HK-2 (cell line): ENCODE measurements around the gene SNRNP200.
"Not testable (repeated sequence)": the region's sequence is repeated elsewhere in the genome, so short reads cannot be mapped to it uniquely, and the experiment has no call there.

Source experiments
- DNase-seq: peaks from one replicate; pipeline ENCODE4 v3.0.0-alpha.2; 2018; ENCODE audit not compliant: unreplicated experiment

The SNRNP200 gene

DNA sequence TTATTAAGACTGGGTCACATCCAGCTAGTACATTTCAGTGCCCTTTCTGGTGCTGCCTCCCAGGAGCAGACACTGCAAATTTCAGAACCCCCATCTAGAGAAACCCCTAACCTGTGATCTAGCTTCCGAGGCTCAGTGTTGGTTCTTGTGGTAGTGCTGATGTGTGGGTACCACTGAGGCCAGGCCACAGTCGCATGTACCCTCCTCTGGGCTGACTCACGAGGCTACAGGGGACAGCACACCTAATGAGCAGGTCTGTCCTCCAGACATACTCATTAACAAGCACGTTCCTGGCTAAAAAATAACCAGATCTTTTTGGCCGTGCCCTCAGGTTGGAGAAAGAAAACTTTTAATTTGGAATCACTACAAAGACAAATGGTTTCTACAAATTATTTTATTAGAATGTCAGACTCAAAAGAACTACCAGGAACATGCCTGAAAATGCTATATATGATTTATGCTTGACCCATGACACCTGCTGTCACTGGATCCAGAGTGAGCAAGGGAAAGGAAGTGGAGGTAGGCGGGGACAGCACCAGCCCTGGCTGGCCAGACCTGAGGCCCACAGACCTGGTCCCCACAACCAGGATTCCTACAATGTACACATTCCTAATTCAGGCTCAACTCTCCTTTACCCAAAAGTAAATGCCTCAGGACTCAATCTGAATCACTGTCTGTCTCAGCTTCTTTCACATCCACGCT lies 30.8 kb downstream of the SNRNP200 start:
- DNase-seq = no peak

DNA sequence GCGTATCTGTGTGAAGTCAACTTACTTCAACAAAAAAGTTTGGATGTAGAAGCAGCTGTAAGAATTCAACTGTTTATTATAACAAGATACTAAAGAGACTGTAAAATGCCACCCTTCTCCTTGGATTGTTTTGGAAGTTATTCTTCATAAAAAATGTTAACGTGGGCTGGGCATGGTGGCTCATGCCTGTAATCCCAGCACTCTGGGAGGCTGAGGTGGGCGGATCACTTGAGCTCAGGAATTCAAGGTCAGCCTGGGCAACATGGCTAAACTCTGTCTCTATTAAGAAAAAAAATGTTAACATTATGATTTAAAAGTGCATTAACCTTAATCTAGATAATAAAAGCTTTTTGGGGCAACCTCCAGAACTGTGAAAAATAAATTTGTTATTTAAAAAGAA lies 31.6 kb downstream of the SNRNP200 start:
- no peak for DNase-seq

DNA sequence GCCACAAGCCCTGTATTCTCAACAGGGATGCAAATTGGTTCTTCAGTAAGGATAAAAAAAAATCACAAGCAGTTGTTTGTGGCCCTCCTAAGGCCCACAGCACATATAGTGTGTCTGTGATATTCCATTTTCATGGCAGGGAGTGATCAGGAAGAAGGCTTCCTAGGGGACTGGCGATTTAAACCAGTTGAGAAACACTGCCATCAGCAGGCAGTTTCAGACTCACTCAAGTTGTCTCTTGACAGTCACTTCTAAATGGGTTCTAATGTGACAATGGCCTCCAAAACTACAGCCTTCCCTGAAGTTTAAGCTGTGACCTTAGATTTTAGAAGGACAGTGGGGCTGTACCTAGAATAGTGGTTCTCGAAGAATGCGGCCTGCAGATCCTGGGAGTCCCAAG lies 33.4 kb downstream of the SNRNP200 start:
- no peak for DNase-seq

DNA sequence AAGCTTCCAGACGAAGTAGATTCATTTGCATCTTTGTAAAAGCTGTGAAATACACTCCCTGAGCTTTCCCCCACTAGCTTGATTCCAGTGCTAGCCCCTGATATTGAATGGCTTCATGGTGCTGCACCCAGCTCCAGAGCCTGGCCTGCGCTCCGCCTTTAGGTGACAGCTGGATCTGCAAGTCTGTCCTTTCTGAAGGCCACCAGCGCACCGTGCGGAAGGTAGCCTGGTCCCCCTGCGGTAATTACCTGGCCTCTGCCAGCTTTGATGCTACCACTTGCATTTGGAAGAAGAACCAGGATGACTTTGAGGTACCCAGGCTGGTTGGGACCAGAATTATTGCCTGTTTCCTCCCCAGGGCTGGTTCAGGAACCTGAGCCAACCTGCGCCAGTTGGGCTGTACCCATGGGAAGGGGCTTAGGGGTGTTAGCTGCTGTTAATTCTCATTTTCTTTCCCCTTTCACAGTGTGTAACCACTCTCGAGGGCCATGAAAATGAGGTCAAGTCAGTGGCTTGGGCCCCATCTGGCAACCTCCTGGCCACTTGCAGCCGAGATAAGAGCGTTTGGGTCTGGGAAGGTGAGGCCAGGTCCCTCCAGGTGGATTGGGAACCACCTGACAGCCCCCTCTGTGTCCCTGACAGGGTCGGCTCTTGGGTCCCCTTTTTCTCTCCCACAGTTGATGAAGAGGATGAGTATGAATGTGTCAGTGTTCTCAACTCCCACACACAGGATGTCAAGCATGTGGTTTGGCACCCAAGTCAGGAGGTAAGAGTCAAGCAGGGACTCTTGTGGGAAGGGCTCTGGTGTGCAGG lies 38.0 kb downstream of the SNRNP200 start:
- DNase-seq = peak; percentile 39

DNA sequence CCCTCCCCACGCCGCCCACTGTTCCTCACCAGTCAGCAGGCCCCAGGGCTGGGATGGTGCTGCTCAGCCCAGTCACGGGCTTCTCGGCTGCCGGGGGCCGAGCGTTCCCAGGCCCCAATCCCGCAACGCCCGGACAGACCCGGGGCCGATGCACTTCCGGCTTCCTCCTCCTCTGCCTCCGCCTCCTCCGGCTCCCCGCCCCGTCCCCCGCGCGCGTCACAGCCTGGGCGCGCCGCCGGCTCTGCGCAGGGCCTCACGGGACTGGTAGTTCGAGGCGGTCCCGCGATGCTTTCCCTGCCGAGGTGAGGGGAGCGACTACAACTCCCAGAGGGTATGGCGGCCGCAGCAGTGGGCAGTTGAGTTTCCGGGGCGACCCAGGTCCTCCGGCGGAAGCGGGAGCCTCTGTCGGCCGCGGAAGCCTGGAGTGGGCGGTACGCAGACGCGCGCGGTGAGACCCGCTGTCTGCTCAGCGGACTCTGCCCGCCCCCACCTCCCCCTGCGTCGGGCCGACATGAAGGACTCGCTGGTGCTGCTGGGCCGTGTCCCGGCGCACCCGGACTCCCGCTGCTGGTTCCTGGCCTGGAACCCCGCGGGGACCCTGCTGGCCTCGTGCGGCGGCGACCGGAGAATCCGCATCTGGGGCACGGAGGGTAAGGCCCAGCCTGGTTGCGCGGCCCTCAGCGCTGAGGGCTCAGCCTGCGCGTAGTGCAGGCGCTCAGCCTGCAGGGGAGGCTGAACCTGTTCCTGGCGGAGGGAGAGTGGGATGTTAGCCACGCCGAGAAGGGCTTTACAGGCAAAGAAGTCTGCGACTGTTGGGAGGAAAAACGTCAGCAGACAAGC lies 39.3 kb downstream of the SNRNP200 start, which contains the start of the genes CIAO1 and TMEM127:
TSS of gene CIAO1 (plus strand) at position 386 of the 840 bp plus-strand sequence. CDS start at position 512, 126 bp downstream.
TSS of gene TMEM127 (minus strand) at position 158 of the 840 bp plus-strand sequence. CDS start 616 bp downstream, outside the sequence.
- DNase-seq = peak; percentile 99

DNA sequence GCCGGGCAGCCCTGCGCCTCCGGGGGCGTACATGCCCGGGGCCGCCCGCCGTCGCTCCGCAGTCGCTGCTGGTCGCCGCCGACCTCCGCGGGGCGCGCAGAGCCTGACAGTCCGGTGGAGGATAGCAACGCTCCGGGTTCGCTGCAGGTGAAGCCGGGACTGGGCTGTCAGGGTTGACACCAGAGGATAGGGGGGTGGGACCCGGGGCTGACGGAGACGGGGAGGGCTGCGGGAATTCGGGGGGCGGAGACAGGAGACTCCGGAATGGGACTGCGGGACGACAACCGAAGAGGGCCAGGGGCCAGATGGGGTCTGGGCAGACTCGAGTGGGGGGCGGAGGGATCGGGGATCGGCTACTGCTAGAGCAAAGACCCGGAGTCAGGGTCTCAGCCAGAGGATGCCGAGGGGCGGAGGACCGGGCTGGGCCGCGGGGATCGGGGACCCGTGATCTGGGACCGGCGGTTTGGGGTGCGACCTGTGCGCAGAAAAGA lies 40.0 kb downstream of the SNRNP200 start:
- DNase-seq = peak; percentile 50

DNA sequence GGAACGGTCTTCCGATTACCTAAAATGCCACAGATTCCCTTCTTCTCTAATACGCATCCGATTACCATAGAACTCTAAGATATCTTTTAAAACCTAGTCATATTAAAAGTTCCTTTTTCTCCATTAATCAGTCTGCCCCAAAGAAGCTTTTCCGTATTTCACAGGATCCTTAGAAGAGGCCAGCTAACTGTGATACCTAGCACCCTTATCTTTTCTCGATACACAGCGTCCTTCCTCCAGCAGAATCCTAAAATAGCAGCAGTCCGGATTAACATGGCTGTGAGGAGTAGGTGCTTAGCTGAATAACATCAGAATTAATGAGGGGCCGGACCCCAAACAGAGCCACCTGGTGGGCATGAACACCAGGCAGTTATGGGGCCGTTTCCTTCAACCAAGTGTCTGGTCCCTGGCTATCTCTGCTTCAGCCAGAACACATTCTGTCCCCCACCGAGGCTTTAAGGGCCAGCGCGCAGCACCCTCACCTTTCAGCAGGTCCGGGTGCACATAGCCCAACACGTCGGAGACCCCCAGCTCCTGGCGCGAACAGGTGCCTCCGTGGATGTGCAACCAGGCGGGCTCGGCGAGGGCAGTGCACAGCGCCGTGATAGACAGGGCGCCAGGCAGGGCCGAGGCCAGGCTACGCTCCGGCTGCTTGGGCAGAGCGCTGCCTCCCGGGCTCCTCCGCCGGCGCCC lies 40.5 kb downstream of the SNRNP200 start:
- no peak for DNase-seq

DNA sequence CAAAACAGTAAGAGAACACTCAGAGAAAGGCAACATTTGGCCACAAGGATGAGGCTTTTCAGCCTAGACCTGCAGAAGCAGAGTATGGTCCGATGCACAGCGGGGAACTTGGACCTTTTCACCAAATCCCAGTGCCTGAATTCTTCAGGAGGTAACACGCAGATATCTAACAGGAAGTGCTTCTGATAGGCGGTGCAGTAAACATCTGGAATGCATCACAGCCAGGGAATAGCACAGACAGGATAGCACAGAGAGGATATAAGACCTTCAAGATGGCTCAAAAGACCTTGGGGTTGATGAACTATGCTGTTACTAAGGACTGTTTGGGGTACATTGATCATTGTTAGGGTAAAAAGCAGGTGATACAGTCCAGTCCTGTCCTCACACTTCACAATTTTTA lies 41.3 kb downstream of the SNRNP200 start:
- no peak for DNase-seq

DNA sequence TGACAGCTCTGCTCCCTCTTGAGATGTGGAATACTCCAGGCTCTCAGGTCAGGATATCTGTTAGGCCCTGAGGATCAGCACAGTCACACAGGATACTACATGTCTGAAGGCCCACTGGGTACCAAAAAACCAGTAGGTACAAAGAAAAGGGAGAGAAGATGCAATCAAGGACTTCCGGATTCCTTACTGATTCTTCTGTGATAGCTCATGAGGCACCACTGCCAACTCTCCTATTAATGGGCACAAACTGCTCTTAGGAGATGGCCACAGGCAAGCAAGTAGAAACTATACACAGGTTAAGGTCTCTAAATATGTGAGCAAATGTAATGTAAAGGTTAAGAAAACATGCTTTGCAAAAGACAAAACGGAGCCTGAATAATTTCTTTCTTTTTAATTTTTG lies 43.0 kb downstream of the SNRNP200 start:
- no peak for DNase-seq

DNA sequence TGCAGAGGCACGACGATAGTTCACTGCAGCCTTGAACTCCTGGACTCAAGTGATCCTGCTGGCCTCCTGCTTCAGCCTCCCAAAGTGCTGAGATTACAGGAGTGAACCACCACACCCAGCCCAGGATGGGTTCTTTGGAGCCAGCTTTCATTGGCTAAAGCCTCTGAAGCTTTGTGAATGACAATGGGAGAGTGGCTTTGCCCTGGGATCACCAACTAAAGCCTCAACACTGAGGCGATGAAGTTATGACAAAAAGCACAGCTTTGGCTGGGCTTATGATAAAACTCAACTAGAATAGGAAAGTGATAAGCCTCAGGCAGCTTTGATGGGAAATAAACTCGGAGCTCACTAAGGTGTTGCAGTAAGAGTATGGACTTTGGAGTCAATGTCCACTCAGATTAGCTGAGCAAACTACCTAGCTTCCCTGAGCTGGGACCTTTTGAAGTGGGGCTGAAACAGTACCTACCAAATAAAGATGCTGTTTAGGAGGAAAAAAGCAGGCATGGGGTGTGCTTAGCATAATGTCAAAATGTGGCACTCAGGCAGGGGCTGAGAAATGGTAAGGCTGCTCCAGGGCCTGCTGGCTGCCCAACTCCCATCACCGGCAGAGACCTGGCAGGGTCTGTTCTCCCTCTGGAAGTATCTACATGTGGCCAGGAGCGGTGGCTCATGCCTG lies 43.9 kb downstream of the SNRNP200 start:
- DNase-seq = no peak

DNA sequence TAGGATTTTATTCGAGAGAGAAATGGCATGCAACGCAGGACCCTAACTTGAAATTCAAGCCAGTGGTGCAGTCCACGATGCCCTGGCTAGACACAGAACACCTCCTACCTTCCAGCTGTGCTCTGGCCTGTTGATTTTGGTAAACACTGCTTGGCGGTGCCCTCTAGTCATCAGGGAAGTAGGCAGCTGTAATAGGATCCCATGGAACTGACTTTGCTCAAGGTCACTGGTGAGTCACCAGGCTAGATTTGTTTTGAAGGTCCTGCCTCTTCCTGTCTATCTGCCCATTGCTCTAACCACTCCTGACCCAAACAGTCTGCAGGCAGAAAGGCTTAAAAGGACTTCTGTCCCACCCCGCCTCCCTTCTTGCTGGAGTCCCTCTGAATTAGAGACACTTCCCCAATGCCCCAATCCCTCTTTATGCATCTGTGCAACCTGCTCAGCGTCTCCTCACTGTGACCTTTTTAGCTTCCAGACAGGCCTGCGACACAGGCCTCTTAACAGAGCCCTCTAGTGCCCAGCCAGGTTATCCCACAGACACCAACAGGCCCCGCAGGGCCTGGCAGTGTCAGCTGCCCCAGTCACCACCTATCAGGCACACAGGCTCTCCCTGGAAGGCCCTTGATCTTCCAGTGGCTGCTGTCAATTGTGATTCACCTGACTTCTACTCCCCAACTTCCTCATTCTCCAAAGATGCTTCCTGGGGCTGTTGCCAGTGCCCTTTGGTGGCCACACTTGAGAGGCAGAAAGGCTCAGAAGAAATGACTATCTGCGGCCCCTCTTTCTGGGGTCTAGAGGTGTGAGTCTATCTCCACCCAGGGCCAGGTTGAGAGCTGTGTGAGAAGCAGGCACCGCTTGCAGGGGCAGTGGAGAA lies 44.7 kb downstream of the SNRNP200 start:
- peak; percentile 79 for DNase-seq

DNA sequence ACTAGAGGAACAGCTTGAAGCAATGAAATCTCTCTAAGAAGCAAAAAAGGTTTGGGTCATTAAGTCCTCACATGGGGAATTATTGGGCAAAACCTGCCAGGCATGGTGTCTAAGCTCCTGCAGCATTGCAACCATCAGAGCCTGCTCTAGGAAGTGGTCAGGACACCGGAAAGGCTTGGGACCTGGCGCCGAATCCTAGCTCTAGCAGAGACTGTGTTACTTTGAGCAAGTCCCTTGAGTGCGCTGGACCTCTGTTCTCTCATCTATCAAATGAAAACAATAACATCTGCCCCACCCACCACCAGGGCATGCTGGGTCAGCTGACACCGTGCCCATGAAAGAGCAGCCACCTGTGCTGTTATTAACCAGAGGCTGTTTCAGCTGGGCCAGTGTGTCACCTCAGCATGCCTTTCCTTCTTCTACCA lies 45.8 kb downstream of the SNRNP200 start:
- no peak for DNase-seq

DNA sequence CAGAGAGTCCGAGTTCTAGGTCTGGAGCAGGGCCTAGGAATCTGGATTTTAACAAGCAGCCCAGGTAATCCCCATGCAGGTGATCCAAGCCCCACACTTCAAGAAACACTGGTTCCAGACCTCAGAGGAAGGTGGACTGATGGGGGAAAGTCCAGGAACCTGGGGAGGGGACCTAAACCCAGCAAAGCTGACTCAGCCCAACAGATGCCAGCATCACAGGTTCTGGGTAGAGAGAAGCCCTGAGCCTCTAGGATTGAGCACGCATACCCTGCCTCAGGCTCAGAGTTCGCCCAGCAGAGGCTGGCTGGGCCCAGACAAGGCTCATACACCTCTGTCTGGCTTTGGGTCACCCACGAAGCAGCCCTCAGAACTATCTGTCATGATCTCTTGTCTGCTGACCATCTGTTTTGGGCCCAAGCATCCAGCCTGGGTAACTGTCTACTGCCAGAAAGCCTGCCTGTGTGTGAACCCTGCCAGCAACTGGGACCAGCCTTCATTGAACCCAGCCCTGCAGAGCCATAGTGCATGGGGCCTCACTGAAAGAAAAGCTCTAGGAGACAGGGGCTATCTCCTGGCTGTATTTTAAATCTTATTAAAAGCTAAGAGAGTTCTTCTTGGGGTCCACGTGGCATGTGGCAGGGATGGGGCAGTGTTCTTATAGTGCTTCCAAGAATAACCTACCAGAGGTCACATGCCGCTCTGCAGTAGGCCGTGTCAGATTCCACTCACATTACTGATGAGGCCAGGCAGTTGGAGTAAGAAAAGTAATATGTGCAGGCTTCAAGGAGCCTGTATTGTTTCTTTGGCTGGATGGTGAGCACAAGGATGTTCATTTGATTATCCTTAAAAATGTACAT lies 47.0 kb downstream of the SNRNP200 start:
- DNase-seq = no peak

DNA sequence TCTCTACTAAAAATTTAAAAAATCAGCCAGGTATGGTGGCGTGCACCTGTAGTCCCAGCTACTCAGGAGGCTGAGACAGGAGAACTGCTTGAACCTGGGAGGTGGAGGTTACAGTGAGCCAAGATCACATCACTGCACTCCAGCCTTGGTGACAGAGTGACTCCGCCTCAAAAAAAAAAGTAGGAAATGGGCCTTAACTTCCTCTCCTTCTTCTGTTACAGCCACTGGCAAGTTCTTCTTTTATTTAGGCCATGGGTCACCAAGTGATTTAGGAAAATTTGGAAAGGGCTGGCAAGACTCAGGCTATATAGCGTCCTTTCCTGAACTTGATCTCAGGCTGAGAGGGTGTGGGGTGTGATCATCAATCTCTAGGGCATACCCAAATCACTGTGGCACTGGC lies 47.6 kb downstream of the SNRNP200 start:
- not testable (repeated sequence) for DNase-seq

DNA sequence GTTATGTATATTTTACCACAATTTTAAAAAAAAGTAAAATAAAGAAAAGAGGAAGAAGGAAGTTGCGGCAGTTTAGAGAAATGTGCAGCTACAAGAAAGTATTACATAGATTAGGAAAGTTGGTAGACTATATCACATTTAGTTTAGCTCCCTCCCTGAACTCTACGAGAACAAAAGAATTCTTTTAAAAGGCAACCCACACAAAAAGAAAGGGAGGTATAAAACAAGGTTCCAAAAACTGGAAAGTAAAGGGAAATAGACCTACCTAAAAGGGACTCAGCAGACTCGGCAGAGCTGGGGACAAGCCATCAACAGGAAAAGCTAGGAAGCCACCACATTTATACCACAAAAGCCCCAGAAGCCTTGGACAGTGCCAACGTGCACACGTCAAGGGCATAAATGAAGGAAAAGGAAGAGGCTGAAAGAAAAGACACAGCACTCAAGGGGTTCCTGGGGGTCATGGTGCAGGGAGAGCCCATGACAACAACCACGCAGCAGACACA lies 48.7 kb downstream of the SNRNP200 start:
- DNase-seq = no peak

DNA sequence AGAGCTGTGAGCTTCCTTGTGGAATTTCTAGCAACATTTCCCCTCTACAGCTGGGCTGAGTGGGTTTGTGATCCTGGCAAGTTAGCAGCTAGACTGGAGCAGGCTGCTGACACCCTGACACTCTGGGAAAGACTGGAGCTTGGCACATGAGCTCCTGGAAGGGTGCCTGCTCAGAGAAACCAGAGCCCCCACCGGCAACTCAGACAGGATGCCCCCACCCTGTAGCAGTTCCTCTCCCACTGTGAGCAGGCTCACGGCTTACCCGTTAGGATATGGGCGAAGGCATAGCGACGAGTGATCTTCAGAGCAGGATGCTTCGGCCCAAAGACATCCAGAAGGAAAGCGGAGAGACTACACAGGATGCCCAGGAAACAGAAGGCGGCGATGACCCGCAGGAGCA lies 50.8 kb downstream of the SNRNP200 start:
- DNase-seq = no peak

DNA sequence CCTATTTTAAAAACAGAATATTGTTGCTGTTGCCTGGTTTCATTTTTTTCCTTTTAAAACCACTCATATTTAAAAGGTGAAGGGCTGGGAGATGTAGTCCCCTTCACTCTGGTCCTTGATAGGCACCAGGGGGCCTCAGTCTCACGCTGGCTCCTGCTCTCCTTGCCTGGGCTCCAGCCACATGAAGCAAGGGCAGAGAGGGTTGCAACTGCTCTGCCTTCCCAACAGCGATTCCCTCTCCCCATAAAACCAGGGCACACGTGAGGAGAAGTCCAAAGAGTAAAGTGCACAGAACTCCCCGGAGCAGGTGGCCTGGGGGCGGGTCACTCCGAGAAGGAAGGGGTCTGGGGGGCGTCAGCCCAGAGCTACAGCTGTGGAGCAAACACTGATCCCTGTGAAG lies 52.3 kb downstream of the SNRNP200 start:
- no peak for DNase-seq

DNA sequence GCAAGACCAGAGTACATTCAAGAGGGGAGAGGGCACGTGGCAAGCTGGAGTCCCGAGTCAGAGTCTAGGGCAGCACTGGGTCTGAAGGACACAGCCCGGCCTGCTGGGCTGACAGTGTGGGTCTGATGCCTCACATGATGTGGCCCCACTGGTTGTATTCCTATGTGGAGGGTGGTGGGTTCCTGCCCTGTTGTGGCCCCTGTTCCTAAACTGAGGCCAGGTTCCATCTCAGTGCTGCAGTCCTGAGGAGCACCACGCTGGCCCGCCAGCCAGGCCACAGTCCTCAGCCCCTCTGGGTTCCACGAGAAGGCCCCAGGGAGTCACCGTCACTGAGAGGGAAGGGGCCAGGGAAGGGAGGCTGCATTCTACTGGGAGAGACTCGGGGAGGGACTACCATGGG lies 52.8 kb downstream of the SNRNP200 start:
- no peak for DNase-seq
